ENCODE measurements around the gene VDAC2. TPM values are rescaled to one million over a fixed set of nuclear protein-coding genes. Genes with fewer than 3 reads are reported as not detected.
"Not testable (repeated sequence)": the region's sequence is repeated elsewhere in the genome, so short reads cannot be mapped to it uniquely, and the experiment has no call there.

VDAC2 gene
- total RNA-seq, 1 experiment from 2014 or later: 303 TPM

DNA sequence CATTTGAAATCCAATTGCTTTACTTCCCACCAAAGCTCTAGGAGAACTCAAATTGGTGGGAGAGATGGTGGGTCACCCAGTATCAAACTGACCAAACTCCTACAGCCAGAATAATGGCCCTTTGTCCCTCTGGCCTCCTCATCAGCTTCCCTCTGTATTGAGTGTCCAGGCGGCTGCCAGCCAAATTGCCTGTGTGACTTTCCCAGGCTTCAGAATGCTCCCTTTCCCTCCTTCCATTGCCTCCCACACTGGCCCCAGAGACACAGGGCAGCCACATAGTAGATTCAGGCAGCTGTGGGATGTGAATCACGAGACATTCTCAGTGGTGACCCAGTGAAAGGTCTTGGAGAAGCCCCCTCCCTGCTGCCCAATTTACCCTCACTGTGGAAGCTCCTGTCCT, 12.7 kb upstream of the VDAC2 start:
- H3K9me3 Mint-ChIP-seq (ENCODE audit: unreplicated experiment): no peaks in the 10 kb centered on the region
- no TSS peak for BruUV-seq (replicated peaks)
- no peak for DNase-seq (ENCODE audit: unreplicated experiment)
- H3K27me3 Mint-ChIP-seq (ENCODE audit: insufficient read depth, unreplicated experiment): no peaks in the 10 kb centered on the region
- H3K27ac Mint-ChIP-seq (ENCODE audit: low read depth, unreplicated experiment): no peak overlapping the region
- no peak overlapping the region for H3K4me3 Mint-ChIP-seq (ENCODE audit: unreplicated experiment)
- H3K36me3 Mint-ChIP-seq (ENCODE audit: insufficient read depth, unreplicated experiment): peaks cover 5% of the 10 kb centered on the region
- TF ChIP-seq, protein P1, sequence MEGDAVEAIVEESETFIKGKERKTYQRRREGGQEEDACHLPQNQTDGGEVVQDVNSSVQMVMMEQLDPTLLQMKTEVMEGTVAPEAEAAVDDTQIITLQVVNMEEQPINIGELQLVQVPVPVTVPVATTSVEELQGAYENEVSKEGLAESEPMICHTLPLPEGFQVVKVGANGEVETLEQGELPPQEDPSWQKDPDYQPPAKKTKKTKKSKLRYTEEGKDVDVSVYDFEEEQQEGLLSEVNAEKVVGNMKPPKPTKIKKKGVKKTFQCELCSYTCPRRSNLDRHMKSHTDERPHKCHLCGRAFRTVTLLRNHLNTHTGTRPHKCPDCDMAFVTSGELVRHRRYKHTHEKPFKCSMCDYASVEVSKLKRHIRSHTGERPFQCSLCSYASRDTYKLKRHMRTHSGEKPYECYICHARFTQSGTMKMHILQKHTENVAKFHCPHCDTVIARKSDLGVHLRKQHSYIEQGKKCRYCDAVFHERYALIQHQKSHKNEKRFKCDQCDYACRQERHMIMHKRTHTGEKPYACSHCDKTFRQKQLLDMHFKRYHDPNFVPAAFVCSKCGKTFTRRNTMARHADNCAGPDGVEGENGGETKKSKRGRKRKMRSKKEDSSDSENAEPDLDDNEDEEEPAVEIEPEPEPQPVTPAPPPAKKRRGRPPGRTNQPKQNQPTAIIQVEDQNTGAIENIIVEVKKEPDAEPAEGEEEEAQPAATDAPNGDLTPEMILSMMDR (IDR thresholded peaks at IDR 0.05; ENCODE audit: unreplicated experiment): no peak
- ChIA-PET POLR2A (interaction anchor here (1.3 to 13.6 kb wide), 5 partner anchors 10 to 35 kb away, joined by 3 to 315 read pairs (median 3); partner anchors contain the start of gene VDAC2), CTCF (interaction anchor here (0.6 to 3.2 kb wide), 5 partner anchors 11 to 32 kb away, joined by 3 to 12 read pairs (median 3); partner anchors contain the start of gene VDAC2)
- H3K4me1 Mint-ChIP-seq (ENCODE audit: insufficient read depth, unreplicated experiment): peaks cover 45% of the 10 kb centered on the region
- intact Hi-C loops (cut with micrococcal nuclease): no loop called here

GRCh38 chr10:75199949-75200348, 10.6 kb upstream of the VDAC2 start:
- ChIA-PET POLR2A (interaction anchor here (0.7 to 6.0 kb wide), 5 partner anchors 8 to 34 kb away, joined by 3 to 41 read pairs (median 9); partner anchors contain the start of gene VDAC2), CTCF (interaction anchor here (0.6 to 1.3 kb wide), 4 partner anchors 10 to 36 kb away, joined by 3 to 4 read pairs (median 4); partner anchors contain the start of genes COMTD1 and VDAC2)
- DNase-seq (ENCODE audit: unreplicated experiment); intact Hi-C loops (cut with micrococcal nuclease); BruUV-seq (replicated peaks); H3K27ac Mint-ChIP-seq (ENCODE audit: low read depth, unreplicated experiment); H3K4me3 Mint-ChIP-seq (ENCODE audit: unreplicated experiment); H3K9me3 Mint-ChIP-seq (ENCODE audit: unreplicated experiment); H3K36me3 Mint-ChIP-seq (ENCODE audit: insufficient read depth, unreplicated experiment); H3K27me3 Mint-ChIP-seq (ENCODE audit: insufficient read depth, unreplicated experiment): not testable (repeated sequence)
- H3K4me1 Mint-ChIP-seq (ENCODE audit: insufficient read depth, unreplicated experiment): peaks cover 50% of the 10 kb centered on the region

DNA sequence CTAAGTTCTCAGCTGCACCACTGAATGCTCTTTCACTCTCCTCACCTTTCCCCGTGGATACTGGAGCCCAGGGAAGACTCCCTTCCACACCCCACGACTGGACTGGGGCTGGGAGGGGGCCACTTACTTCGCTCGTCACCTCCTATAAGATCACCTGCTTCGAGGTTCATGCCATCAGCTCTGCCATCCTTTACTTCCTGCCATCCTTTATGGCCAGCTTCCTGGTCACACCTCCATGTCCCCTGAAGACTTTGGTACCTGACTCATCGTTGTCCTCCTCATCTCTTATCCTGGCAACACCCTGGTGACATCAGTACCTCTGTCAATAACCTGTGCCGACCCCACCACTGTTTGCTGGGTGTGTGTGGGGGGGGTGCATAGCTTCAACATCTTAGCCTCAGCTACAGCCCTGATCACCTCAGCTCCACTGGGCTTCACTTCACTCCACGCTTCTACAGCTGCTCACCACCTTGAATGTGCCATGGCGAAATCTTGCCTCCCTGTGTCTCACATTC, 8.7 kb upstream of the VDAC2 start:
- H3K9me3 Mint-ChIP-seq (ENCODE audit: unreplicated experiment): no peaks in the 10 kb centered on the region
- no peak overlapping the region for H3K27ac Mint-ChIP-seq (ENCODE audit: low read depth, unreplicated experiment)
- H3K36me3 Mint-ChIP-seq (ENCODE audit: insufficient read depth, unreplicated experiment): peaks cover 6% of the 10 kb centered on the region
- TF ChIP-seq, protein P1 (IDR thresholded peaks at IDR 0.05; ENCODE audit: unreplicated experiment): no peak
- ChIA-PET CTCF (interaction anchor here (0.5 to 0.8 kb wide), 3 partner anchors 55 to 1630 kb away, joined by 3 read pairs; no protein-coding TSS in a partner anchor), POLR2A (interaction anchor here (0.7 to 18.0 kb wide), 5 partner anchors 10 to 179 kb away, joined by 3 to 615 read pairs (median 41); partner anchors contain the start of genes COMTD1 and VDAC2)
- BruUV-seq (replicated peaks): no TSS peak
- H3K27me3 Mint-ChIP-seq (ENCODE audit: insufficient read depth, unreplicated experiment): no peaks in the 10 kb centered on the region
- peaks cover 45% of the 10 kb centered on the region for H3K4me1 Mint-ChIP-seq (ENCODE audit: insufficient read depth, unreplicated experiment)
- DNase-seq (ENCODE audit: unreplicated experiment): no peak
- intact Hi-C loops (cut with micrococcal nuclease): no loop called here
- no peak overlapping the region for H3K4me3 Mint-ChIP-seq (ENCODE audit: unreplicated experiment)

- BruUV-seq (replicated peaks): no TSS peak
- intact Hi-C loops (cut with micrococcal nuclease): no loop called here
- Mint-ChIP-seq H3K4me3 (ENCODE audit: unreplicated experiment) (no peak overlapping the region), H3K9me3 (ENCODE audit: unreplicated experiment) (no peaks in the 10 kb centered on the region), H3K27me3 (ENCODE audit: insufficient read depth, unreplicated experiment) (no peaks in the 10 kb centered on the region), H3K4me1 (ENCODE audit: insufficient read depth, unreplicated experiment) (peaks cover 51% of the 10 kb centered on the region), H3K36me3 (ENCODE audit: insufficient read depth, unreplicated experiment) (peaks cover 9% of the 10 kb centered on the region), H3K27ac (ENCODE audit: low read depth, unreplicated experiment) (peak overlapping the region; percentile 88)
- ChIA-PET CTCF (interaction anchor here (0.5 to 0.7 kb wide), 2 partner anchors 56 to 845 kb away, joined by 3 read pairs; no protein-coding TSS in a partner anchor), POLR2A (interaction anchor here (0.7 to 18.0 kb wide), 5 partner anchors 9 to 178 kb away, joined by 3 to 615 read pairs (median 41); partner anchors contain the start of genes COMTD1 and VDAC2)
- TF ChIP-seq, protein P1 (IDR thresholded peaks at IDR 0.05; ENCODE audit: unreplicated experiment): no peak
- DNase-seq (ENCODE audit: unreplicated experiment): peak; percentile 67
Measured at GRCh38 chr10:75202321-75203045, 8.1 kb upstream of the VDAC2 start.

DNA sequence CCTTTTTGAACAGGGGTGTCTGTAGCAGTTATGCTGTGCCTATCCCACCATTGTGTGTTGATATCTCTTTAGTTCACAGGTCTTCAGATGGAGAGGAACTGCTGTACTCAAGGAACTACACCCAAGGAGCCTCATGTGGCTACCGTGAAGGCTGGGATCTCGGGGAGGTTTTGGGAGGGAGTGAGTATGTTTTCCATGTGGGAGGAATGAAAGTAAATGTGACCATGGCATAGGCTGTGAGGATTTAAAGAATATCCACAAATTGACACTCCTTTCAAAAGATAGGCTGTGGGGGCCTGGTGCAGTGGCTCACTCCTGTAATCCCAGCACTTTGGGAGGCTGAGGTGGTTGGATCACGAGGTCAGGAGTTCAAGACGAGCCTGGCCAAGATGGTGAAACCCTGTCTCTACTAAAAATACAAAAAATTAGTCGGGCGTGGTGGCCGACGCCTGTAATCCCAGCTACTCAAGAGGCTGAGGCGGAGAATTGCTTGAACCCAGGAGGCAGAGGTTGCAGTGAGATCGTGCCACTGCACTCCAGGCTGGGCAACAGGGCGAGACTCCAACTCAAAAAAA, 7.5 kb upstream of the VDAC2 start:
- ChIA-PET POLR2A (interaction anchor here (0.5 to 18.0 kb wide), 5 partner anchors 8 to 1309 kb away, joined by 3 to 615 read pairs (median 41); partner anchors contain the start of genes COMTD1, SAMD8 and VDAC2), CTCF (interaction anchor here (0.7 to 1.1 kb wide), 3 partner anchors 16 to 88 kb away, joined by 3 to 4 read pairs (median 3); no protein-coding TSS in a partner anchor)

More for the DNA sequence above, 7.5 kb upstream of the VDAC2 start:
- H3K4me1 Mint-ChIP-seq (ENCODE audit: insufficient read depth, unreplicated experiment): peaks cover 58% of the 10 kb centered on the region
- intact Hi-C loops (cut with micrococcal nuclease); H3K27me3 Mint-ChIP-seq (ENCODE audit: insufficient read depth, unreplicated experiment); H3K4me3 Mint-ChIP-seq (ENCODE audit: unreplicated experiment); DNase-seq (ENCODE audit: unreplicated experiment); H3K36me3 Mint-ChIP-seq (ENCODE audit: insufficient read depth, unreplicated experiment); H3K9me3 Mint-ChIP-seq (ENCODE audit: unreplicated experiment); BruUV-seq (replicated peaks): not testable (repeated sequence)
- H3K27ac Mint-ChIP-seq (ENCODE audit: low read depth, unreplicated experiment): peak overlapping the region; percentile 88

All from MCF 10A (cell line).